Mononuclear cell (primary cell): Measurements from ENCODE around the gene PRDM8. TPM values are rescaled to one million over a fixed set of nuclear protein-coding genes. Genes with fewer than 3 reads are reported as not detected.

Experiments
- H3K27me3 ChIP-seq: 2 replicates; pipeline ENCODE4 v1.6.0; 2011; ENCODE audit warnings: low read length, control low read depth; ENCODE audit not compliant: insufficient read depth
- H3K4me1 ChIP-seq: 2 replicates; pipeline ENCODE4 v1.5.1; 2011; ENCODE audit warnings: mild to moderate bottlenecking, low read length, control low read depth; ENCODE audit not compliant: insufficient read depth
- H3K4me3 ChIP-seq: 2 replicates; pipeline ENCODE4 v1.5.1; 2011; ENCODE audit warnings: mild to moderate bottlenecking, low read length, moderate library complexity
- H3K9me3 ChIP-seq: 2 replicates; pipeline ENCODE4 v1.5.1; 2011; ENCODE audit warnings: low read depth, mild to moderate bottlenecking, control low read depth, low read length
- total RNA-seq: library from RNA; depleted of rRNA; stranded (reverse); fragments of >200 nt; gene quantifications from one replicate; pipeline ENCODE4 v1.2.3, GENCODE V29; 2012

PRDM8 gene
- total RNA-seq, 1 donor: 4.8 TPM

- Histone ChIP-seq H3K4me1 (peaks cover 18% of the 10 kb centered on the region), H3K27me3 (peaks cover 8% of the 10 kb centered on the region)
Observed at GRCh38 chr4:80189581-80189955, 7.7 kb upstream of the PRDM8 start.

GRCh38 chr4:80189956-80190677, 7.2 kb upstream of the PRDM8 start:
- Histone ChIP-seq H3K27me3 (peaks cover 7% of the 10 kb centered on the region), H3K4me1 (peaks cover 14% of the 10 kb centered on the region), H3K9me3 (no peaks in the 10 kb centered on the region), H3K4me3 (no peak overlapping the region)

More at GRCh38 chr4:80189581-80189955, 7.7 kb upstream of the PRDM8 start:
- Histone ChIP-seq H3K4me3 (no peak overlapping the region), H3K9me3 (no peaks in the 10 kb centered on the region)

- peaks cover 20% of the 10 kb centered on the region for H3K4me1 ChIP-seq
- H3K4me3 ChIP-seq: no peak overlapping the region
- H3K9me3 ChIP-seq: no peaks in the 10 kb centered on the region
- peaks cover 20% of the 10 kb centered on the region for H3K27me3 ChIP-seq
Observed at GRCh38 chr4:80192252-80192866, 4.9 kb upstream of the PRDM8 start.

GRCh38 chr4:80192937-80193336, 4.4 kb upstream of the PRDM8 start:
- H3K4me3 ChIP-seq: no peak overlapping the region
- peaks cover 26% of the 10 kb centered on the region for H3K27me3 ChIP-seq
- peaks cover 26% of the 10 kb centered on the region for H3K4me1 ChIP-seq
- H3K9me3 ChIP-seq: no peaks in the 10 kb centered on the region

- H3K4me1 ChIP-seq: peaks cover 29% of the 10 kb centered on the region
- no peaks in the 10 kb centered on the region for H3K9me3 ChIP-seq
- peaks cover 50% of the 10 kb centered on the region for H3K27me3 ChIP-seq
- H3K4me3 ChIP-seq: no peak overlapping the region
Observed at GRCh38 chr4:80195441-80196140, 1.7 kb upstream of the PRDM8 start.

GRCh38 chr4:80196259-80196921, 913 bp upstream of the PRDM8 start:
- Histone ChIP-seq H3K4me3 (peak overlapping the region; percentile 24), H3K9me3 (no peaks in the 10 kb centered on the region), H3K27me3 (peaks cover 54% of the 10 kb centered on the region), H3K4me1 (peaks cover 31% of the 10 kb centered on the region)

GRCh38 chr4:80197601-80198440, 518 bp downstream of the PRDM8 start:
- peak overlapping the region; percentile 7 for H3K4me3 ChIP-seq
- H3K4me1 ChIP-seq: peaks cover 38% of the 10 kb centered on the region
- no peaks in the 10 kb centered on the region for H3K9me3 ChIP-seq
- H3K27me3 ChIP-seq: peaks cover 54% of the 10 kb centered on the region

- Histone ChIP-seq H3K4me1 (peaks cover 43% of the 10 kb centered on the region), H3K27me3 (peaks cover 54% of the 10 kb centered on the region), H3K4me3 (no peak overlapping the region), H3K9me3 (no peaks in the 10 kb centered on the region)
Observed at GRCh38 chr4:80198441-80198837, 1.1 kb downstream of the PRDM8 start.

- Histone ChIP-seq H3K4me1 (peaks cover 46% of the 10 kb centered on the region), H3K9me3 (no peaks in the 10 kb centered on the region), H3K27me3 (peaks cover 54% of the 10 kb centered on the region), H3K4me3 (no peak overlapping the region)
Observed at GRCh38 chr4:80199004-80199560, 1.8 kb downstream of the PRDM8 start.

- no peaks in the 10 kb centered on the region for H3K9me3 ChIP-seq
- H3K4me1 ChIP-seq: peaks cover 46% of the 10 kb centered on the region
- peaks cover 54% of the 10 kb centered on the region for H3K27me3 ChIP-seq
- H3K4me3 ChIP-seq: no peak overlapping the region
Observed at GRCh38 chr4:80199947-80200346, 2.6 kb downstream of the PRDM8 start.

GRCh38 chr4:80201252-80202151, 4.2 kb downstream of the PRDM8 start:
- H3K9me3 ChIP-seq: no peaks in the 10 kb centered on the region
- peaks cover 34% of the 10 kb centered on the region for H3K4me1 ChIP-seq
- H3K4me3 ChIP-seq: peak overlapping the region; percentile 58
- peaks cover 43% of the 10 kb centered on the region for H3K27me3 ChIP-seq

GRCh38 chr4:80202190-80202711, 4.9 kb downstream of the PRDM8 start:
- H3K4me1 ChIP-seq: peaks cover 26% of the 10 kb centered on the region
- peaks cover 35% of the 10 kb centered on the region for H3K27me3 ChIP-seq

More at GRCh38 chr4:80202190-80202711, 4.9 kb downstream of the PRDM8 start:
- Histone ChIP-seq H3K9me3 (no peaks in the 10 kb centered on the region), H3K4me3 (peak overlapping the region; percentile 58)
